ENCODE data around the gene G3BP2. TPM values are rescaled to one million over a fixed set of nuclear protein-coding genes. Genes with fewer than 3 reads are reported as not detected.
A peak's percentile ranks its signal among the peaks of the same experiment; 100 is the strongest.

Gene G3BP2
- 106 and 108 TPM in 2 replicates for total RNA-seq (2013; cell fraction: nucleolus; rRNA removed)
- total RNA-seq (2014; rRNA removed) (107 and 123 TPM in 2 replicates), total RNA-seq (2014; rRNA removed; fragmentation: Illumina TruSeq; extraction: Trizol) (145 and 149 TPM in 2 replicates), total RNA-seq (2021) (160 and 167 TPM in 2 replicates), polyA plus RNA-seq (2011; rRNA removed) (112 and 166 TPM in 2 replicates), polyA plus RNA-seq (2014; fragmentation: Illumina TruSeq; extraction: Trizol) (176 and 211 TPM in 2 replicates), polyA plus RNA-seq (2014; fragmentation: Nextera tagmentation; extraction: Ambion mirVana) (10 to 100 TPM; 22.2 to 27.9 TPM), polyA plus RNA-seq (2014; rRNA removed) (81.8 and 97.1 TPM in 2 replicates), polyA plus RNA-seq (2016; fragmentation: Nextera tagmentation; extraction: Ambion mirVana) (10 to 100 TPM; 62.7 to 67.7 TPM), polyA minus RNA-seq (2011; rRNA and poly(A)+ RNA removed) (74.1 and 93.0 TPM in 2 replicates), Bru-seq, nascent RNA (percentile 98 among the genes with signal in this experiment), BruChase-seq, experiment 1, labeled RNA remaining after a 6-hour chase (percentile 96 among the genes with signal in this experiment), BruChase-seq, experiment 2, labeled RNA remaining after a 2-hour chase (percentile 98 among the genes with signal in this experiment)
- polyA plus RNA-seq (2011; ENCODE audit: low read depth) = 56.2 TPM
- polyA plus RNA-seq (2011; cell fraction: cytosol; rRNA removed) = 39.6 and 49.1 TPM in 2 replicates
- polyA plus RNA-seq (2011; cell fraction: nucleus; rRNA removed) = 37.8 and 48.3 TPM in 2 replicates
- polyA plus RNA-seq (2012) = 69.8 and 79.6 TPM in 2 replicates
- polyA minus RNA-seq (2011; cell fraction: cytosol; rRNA and poly(A)+ RNA removed) = 36.3 and 40.0 TPM in 2 replicates
- 26.8 and 45.4 TPM in 2 replicates for polyA minus RNA-seq (2011; cell fraction: nucleus; rRNA and poly(A)+ RNA removed)
- long read RNA-seq, experiment 1, full-length matches to known transcripts = 47 of 61 reads
- long read RNA-seq, experiment 1, partial matches to known transcripts = 7 of 61 reads
- long read RNA-seq, experiment 1, other reads (novel, unspliced or antisense) = 7 of 61 reads
- long read RNA-seq, experiment 2, full-length matches to known transcripts = 422 of 588 reads
- long read RNA-seq, experiment 2, partial matches to known transcripts = 56 of 588 reads
- long read RNA-seq, experiment 2, other reads (novel, unspliced or antisense) = 110 of 588 reads

- BruUV-seq (replicated peaks) = TSS peak; percentile 51
- ATAC-seq (peak; percentile 93), DNase-seq (ENCODE audit: low read depth, low spot score) (peak; percentile 98), FAIRE-seq (peak; percentile 93)
- ChIA-PET SMC1A (ENCODE audit: uncharacterized antibody, unreplicated experiment) (interaction anchor here (0.6 to 8.5 kb wide), 9 partner anchors 9 to 106 kb away, joined by 3 to 98 read pairs (median 3); partner anchors contain the start of gene USO1), CTCF (interaction anchor here (0.6 to 3.4 kb wide), 4 partner anchors 11 to 51 kb away, joined by 3 to 40 read pairs (median 3); partner anchors contain the start of gene USO1), POLR2A (interaction anchor here (0.6 to 8.7 kb wide), 9 partner anchors 9 to 53 kb away, joined by 3 to 72 read pairs (median 5); partner anchors contain the start of genes CDKL2 and USO1), RAD21 (ENCODE audit: unreplicated experiment) (interaction anchor here (0.5 to 3.7 kb wide), 4 partner anchors 11 to 54 kb away, joined by 3 to 28 read pairs (median 3); partner anchors contain the start of gene USO1)
- H3K9me3 ChIP-seq (replicated peaks; ENCODE audit: control insufficient read depth, insufficient read depth, low read length) = no peaks in the 10 kb centered on the region
- intact Hi-C loops (cut with micrococcal nuclease; ENCODE audit: unreplicated experiment) = loop anchor here (1.0 to 2.0 kb wide), 2 partner anchors 26 to 51 kb away; partner anchors contain the start of gene USO1
- peaks cover 5% of the 10 kb centered on the region; the same call in 1 of the 2 replicates for H3K4me1 ChIP-seq (ENCODE audit: control insufficient read depth, insufficient read depth, low read length)
- peaks cover 52% of the 10 kb centered on the region for H3K79me2 ChIP-seq (ENCODE audit: control insufficient read depth, insufficient read depth, low read length)
- peaks cover 4% of the 10 kb centered on the region; the same call in 1 of the 2 replicates for H4K20me1 ChIP-seq (ENCODE audit: control insufficient read depth, insufficient read depth)
- H3K27ac ChIP-seq (ENCODE audit: control insufficient read depth, insufficient read depth) = peak within 1 kb of the TSS; percentile 92
- H3K36me3 ChIP-seq (ENCODE audit: control insufficient read depth in 2 of 2, insufficient read depth in 2 of 2, low read length in 1 of 2) = no peaks in the 10 kb centered on the region
- in situ Hi-C loops (cut with MboI) = no loop called here
- H3K4me2 ChIP-seq (ENCODE audit: control insufficient read depth, insufficient read depth) = peak within 1 kb of the TSS; percentile 91
- no peaks in the 10 kb centered on the region for H3K27me3 ChIP-seq (replicated peaks in 1 of 2; ENCODE audit: control insufficient read depth in 2 of 2, insufficient read depth in 2 of 2, low read length in 1 of 2)
- H3K4me3 ChIP-seq = peak within 1 kb of the TSS; percentile 77
- under 1% methylated on average over 69 of the region's 83 CpGs for WGBS (ENCODE audit: insufficient coverage, insufficient replicate concordance, low lambda C conversion rate, missing lambda C conversion rate)
- peak within 1 kb of the TSS; percentile 95 for H3K9ac ChIP-seq (ENCODE audit: control insufficient read depth, insufficient read depth, low read length)
- peak within 1 kb of the TSS; percentile 56 for H2AFZ ChIP-seq (ENCODE audit: control insufficient read depth, low read depth, low read length)
- TF ChIP-seq MLLT1 (IDR thresholded peaks at IDR 0.05) (0 out of 2 replicates have a peak, but pooled peaks have one; percentile 33), ZZZ3 (IDR thresholded peaks at IDR 0.05; ENCODE audit: control insufficient read depth, insufficient read length, low read depth) (no peak), CHD1 (IDR thresholded peaks at IDR 0.05; ENCODE audit: low read depth, low read length) (0 out of 2 replicates have a peak, but pooled peaks have one; percentile 41), HDAC2 (IDR thresholded peaks at IDR 0.05) (no peak), ESRRA (IDR thresholded peaks at IDR 0.05; ENCODE audit: low read length) (no peak), PRDM15 (CRISPR knock-in tag; IDR thresholded peaks at IDR 0.05) (no peak), HDAC6 (IDR thresholded peaks at IDR 0.05; ENCODE audit: unreplicated experiment) (no peak), NKRF (conservative IDR thresholded peaks at IDR 0.05) (peak; percentile 49), NR2F1 (conservative IDR thresholded peaks at IDR 0.05) (peak; percentile 43)
Measured at GRCh38 chr4:75673027-75673958, at the start of gene G3BP2. G3BP2 (minus strand) TSS chr4:75673411; CDS start chr4:75662025, 11,386 bp downstream.
